ENCODE data around the gene TEP1. TPM values are rescaled to one million over a fixed set of nuclear protein-coding genes. Genes with fewer than 3 reads are reported as not detected.

Gene TEP1
- total and polyA plus RNA-seq, 2 experiments from 2014 or later = 3.0 to 8.5 TPM

DNA sequence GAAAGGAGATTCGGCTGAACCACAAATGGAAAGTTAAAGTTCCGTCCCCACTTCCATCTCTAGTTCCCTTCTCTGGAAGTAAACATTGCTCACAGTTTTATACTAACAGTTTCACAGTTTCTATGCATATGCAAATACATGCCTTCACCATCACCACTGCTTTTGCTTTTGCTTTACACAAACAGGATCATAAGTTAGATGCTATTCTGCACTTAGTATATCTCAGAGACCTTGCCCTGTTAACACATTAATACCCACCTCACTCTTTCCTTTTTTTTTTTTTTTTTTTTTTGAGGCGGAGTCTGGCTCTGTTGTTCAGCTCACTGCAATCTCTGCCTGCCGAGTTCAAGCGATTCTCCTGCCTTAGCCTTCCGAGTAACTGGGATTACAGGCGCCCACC lies 890 bp downstream of the TEP1 start (continued):
- TF ChIP-seq STAT1 (IDR thresholded peaks at IDR 0.05; ENCODE audit: unreplicated experiment) (no peak), CREB1 (CRISPR knock-in tag; IDR thresholded peaks at IDR 0.05; ENCODE audit: low read depth) (no peak)
- TF ChIP-seq, protein P1, sequence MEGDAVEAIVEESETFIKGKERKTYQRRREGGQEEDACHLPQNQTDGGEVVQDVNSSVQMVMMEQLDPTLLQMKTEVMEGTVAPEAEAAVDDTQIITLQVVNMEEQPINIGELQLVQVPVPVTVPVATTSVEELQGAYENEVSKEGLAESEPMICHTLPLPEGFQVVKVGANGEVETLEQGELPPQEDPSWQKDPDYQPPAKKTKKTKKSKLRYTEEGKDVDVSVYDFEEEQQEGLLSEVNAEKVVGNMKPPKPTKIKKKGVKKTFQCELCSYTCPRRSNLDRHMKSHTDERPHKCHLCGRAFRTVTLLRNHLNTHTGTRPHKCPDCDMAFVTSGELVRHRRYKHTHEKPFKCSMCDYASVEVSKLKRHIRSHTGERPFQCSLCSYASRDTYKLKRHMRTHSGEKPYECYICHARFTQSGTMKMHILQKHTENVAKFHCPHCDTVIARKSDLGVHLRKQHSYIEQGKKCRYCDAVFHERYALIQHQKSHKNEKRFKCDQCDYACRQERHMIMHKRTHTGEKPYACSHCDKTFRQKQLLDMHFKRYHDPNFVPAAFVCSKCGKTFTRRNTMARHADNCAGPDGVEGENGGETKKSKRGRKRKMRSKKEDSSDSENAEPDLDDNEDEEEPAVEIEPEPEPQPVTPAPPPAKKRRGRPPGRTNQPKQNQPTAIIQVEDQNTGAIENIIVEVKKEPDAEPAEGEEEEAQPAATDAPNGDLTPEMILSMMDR (conservative IDR thresholded peaks at IDR 0.05; ENCODE audit: low read depth in 2 of 2) = no peak
- TF ChIP-seq, protein P2, sequence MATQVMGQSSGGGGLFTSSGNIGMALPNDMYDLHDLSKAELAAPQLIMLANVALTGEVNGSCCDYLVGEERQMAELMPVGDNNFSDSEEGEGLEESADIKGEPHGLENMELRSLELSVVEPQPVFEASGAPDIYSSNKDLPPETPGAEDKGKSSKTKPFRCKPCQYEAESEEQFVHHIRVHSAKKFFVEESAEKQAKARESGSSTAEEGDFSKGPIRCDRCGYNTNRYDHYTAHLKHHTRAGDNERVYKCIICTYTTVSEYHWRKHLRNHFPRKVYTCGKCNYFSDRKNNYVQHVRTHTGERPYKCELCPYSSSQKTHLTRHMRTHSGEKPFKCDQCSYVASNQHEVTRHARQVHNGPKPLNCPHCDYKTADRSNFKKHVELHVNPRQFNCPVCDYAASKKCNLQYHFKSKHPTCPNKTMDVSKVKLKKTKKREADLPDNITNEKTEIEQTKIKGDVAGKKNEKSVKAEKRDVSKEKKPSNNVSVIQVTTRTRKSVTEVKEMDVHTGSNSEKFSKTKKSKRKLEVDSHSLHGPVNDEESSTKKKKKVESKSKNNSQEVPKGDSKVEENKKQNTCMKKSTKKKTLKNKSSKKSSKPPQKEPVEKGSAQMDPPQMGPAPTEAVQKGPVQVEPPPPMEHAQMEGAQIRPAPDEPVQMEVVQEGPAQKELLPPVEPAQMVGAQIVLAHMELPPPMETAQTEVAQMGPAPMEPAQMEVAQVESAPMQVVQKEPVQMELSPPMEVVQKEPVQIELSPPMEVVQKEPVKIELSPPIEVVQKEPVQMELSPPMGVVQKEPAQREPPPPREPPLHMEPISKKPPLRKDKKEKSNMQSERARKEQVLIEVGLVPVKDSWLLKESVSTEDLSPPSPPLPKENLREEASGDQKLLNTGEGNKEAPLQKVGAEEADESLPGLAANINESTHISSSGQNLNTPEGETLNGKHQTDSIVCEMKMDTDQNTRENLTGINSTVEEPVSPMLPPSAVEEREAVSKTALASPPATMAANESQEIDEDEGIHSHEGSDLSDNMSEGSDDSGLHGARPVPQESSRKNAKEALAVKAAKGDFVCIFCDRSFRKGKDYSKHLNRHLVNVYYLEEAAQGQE (IDR thresholded peaks at IDR 0.05; ENCODE audit: unreplicated experiment) = no peak

DNA sequence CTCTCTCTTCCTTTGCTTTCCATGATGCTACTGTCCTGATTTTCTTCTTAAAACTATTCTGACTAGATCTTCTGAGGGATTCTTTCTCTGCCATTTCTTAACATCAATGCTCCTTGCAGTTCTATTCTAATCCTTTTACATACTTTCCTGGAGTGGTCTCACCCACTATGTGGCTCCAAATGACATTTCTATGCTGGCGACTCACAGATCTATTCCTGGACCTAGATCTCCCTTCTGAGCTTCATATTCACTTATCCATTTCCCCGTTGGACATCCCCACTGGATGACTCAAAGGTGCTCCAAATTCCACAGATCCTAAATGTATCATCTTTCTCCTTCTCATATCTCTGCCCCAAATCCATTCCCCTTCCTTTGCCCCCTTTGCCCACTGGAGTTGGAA lies 4.1 kb downstream of the TEP1 start:
- ATAC-seq (no peak), DNase-seq (ENCODE audit: low spot score) (no peak)
- peaks cover 8% of the 10 kb centered on the region for H3K27me3 Mint-ChIP-seq (ENCODE audit: insufficient read depth, low read depth, poor library complexity)
- Histone ChIP-seq H3K4me3 (no peak overlapping the region), H4K20me1 (replicated peaks; ENCODE audit: insufficient read depth) (no peaks in the 10 kb centered on the region), H3K4me2 (no peak overlapping the region), H3K4me1 (ENCODE audit: insufficient read depth) (peaks cover 13% of the 10 kb centered on the region), H3K36me3 (ENCODE audit: insufficient read depth) (no peaks in the 10 kb centered on the region), H3K9me2 (ENCODE audit: insufficient read depth) (no peaks in the 10 kb centered on the region), H3F3A (replicated peaks; ENCODE audit: low read depth) (peaks cover 4% of the 10 kb centered on the region; the same call in 1 of the 2 replicates), H3K27ac (ENCODE audit: low read depth) (no peak overlapping the region), H3K27me3 (ENCODE audit: insufficient read depth) (peaks cover 1% of the 10 kb centered on the region; the same call in 1 of the 2 replicates), H2AFZ (no peak overlapping the region), H3K79me2 (replicated peaks; ENCODE audit: insufficient read depth) (peaks cover 6% of the 10 kb centered on the region; the same call in 1 of the 2 replicates)
- peaks cover 18% of the 10 kb centered on the region for H3K36me3 Mint-ChIP-seq (ENCODE audit: low read depth)
- H3K27ac Mint-ChIP-seq = no peak overlapping the region
- no peak overlapping the region for H3K4me3 Mint-ChIP-seq
- H3K4me1 Mint-ChIP-seq = peaks cover 13% of the 10 kb centered on the region; the same call in 2 of the 3 replicates
- H3K9me3 Mint-ChIP-seq = no peaks in the 10 kb centered on the region; the same call in 1 of the 3 replicates
- no peak for TF ChIP-seq POLR2AphosphoS5 (IDR thresholded peaks at IDR 0.05; ENCODE audit: low read depth)
- no peak for TF ChIP-seq ETS1 (IDR thresholded peaks at IDR 0.05)
- TF ChIP-seq, protein P3, sequence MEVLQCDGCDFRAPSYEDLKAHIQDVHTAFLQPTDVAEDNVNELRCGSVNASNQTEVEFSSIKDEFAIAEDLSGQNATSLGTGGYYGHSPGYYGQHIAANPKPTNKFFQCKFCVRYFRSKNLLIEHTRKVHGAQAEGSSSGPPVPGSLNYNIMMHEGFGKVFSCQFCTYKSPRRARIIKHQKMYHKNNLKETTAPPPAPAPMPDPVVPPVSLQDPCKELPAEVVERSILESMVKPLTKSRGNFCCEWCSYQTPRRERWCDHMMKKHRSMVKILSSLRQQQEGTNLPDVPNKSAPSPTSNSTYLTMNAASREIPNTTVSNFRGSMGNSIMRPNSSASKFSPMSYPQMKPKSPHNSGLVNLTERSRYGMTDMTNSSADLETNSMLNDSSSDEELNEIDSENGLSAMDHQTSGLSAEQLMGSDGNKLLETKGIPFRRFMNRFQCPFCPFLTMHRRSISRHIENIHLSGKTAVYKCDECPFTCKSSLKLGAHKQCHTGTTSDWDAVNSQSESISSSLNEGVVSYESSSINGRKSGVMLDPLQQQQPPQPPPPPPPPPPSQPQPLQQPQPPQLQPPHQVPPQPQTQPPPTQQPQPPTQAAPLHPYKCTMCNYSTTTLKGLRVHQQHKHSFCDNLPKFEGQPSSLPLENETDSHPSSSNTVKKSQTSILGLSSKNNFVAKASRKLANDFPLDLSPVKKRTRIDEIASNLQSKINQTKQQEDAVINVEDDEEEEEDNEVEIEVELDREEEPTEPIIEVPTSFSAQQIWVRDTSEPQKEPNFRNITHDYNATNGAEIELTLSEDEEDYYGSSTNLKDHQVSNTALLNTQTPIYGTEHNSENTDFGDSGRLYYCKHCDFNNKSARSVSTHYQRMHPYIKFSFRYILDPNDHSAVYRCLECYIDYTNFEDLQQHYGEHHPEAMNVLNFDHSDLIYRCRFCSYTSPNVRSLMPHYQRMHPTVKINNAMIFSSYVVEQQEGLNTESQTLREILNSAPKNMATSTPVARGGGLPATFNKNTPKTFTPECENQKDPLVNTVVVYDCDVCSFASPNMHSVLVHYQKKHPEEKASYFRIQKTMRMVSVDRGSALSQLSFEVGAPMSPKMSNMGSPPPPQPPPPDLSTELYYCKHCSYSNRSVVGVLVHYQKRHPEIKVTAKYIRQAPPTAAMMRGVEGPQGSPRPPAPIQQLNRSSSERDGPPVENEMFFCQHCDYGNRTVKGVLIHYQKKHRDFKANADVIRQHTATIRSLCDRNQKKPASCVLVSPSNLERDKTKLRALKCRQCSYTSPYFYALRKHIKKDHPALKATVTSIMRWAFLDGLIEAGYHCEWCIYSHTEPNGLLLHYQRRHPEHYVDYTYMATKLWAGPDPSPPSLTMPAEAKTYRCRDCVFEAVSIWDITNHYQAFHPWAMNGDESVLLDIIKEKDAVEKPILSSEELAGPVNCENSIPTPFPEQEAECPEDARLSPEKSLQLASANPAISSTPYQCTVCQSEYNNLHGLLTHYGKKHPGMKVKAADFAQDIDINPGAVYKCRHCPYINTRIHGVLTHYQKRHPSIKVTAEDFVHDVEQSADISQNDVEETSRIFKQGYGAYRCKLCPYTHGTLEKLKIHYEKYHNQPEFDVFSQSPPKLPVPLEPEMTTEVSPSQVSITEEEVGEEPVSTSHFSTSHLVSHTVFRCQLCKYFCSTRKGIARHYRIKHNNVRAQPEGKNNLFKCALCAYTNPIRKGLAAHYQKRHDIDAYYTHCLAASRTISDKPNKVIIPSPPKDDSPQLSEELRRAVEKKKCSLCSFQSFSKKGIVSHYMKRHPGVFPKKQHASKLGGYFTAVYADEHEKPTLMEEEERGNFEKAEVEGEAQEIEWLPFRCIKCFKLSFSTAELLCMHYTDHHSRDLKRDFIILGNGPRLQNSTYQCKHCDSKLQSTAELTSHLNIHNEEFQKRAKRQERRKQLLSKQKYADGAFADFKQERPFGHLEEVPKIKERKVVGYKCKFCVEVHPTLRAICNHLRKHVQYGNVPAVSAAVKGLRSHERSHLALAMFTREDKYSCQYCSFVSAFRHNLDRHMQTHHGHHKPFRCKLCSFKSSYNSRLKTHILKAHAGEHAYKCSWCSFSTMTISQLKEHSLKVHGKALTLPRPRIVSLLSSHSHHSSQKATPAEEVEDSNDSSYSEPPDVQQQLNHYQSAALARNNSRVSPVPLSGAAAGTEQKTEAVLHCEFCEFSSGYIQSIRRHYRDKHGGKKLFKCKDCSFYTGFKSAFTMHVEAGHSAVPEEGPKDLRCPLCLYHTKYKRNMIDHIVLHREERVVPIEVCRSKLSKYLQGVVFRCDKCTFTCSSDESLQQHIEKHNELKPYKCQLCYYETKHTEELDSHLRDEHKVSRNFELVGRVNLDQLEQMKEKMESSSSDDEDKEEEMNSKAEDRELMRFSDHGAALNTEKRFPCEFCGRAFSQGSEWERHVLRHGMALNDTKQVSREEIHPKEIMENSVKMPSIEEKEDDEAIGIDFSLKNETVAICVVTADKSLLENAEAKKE (CRISPR knock-in tag; IDR thresholded peaks at IDR 0.05) = no peak
- no peak for TF ChIP-seq JUNB (IDR thresholded peaks at IDR 0.05; ENCODE audit: unreplicated experiment)
- no peak for TF ChIP-seq EZH2phosphoT487 (IDR thresholded peaks at IDR 0.05; ENCODE audit: unreplicated experiment)
- no peak for TF ChIP-seq ZNF331 (CRISPR knock-in tag; IDR thresholded peaks at IDR 0.05; ENCODE audit: low read depth)
- no peak for TF ChIP-seq STAT1 (IDR thresholded peaks at IDR 0.05; ENCODE audit: unreplicated experiment)
- TF ChIP-seq EZH2 (IDR thresholded peaks at IDR 0.05; ENCODE audit: low read depth, unreplicated experiment) = no peak
